Stimulated activated CD4-positive, alpha-beta T cell treated with anti-CD3 and anti-CD28 coated beads, Interleukin-12 subunit alpha, Interleukin-12 subunit beta, amount 100 ng/mL, for 4 hours (primary cell): ENCODE results near the gene CMTM4.
A peak's percentile ranks its signal among the peaks of the same experiment; 100 is the strongest.
"Not testable (repeated sequence)": the region's sequence is repeated elsewhere in the genome, so short reads cannot be mapped to it uniquely, and the experiment has no call there.

Source experiments
- DNase-seq: peaks from one replicate; pipeline ENCODE4 v3.0.0-alpha.2; 2020

Gene CMTM4

GRCh38 chr16:66703406-66704215 is 7.1 kb upstream of the CMTM4 start:
- DNase-seq = no peak

DNA sequence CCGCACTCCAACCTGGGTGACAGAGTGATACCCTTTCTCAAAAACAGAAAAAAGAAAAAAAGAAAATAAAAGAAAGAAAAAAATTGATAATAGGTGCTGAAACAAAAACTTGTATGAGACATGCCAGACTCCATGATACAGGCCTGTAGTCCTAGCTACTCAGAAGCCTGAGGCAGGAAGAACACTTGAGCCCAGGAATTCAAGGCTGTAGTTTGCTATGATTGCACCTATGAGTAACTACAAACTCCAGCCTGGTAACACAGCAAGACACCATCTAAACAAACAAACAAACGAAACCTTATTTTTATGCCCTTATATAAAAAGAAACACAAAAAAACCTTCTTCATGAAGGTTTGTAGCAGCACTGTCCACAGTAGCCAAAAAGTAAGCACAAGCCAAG is 5.0 kb upstream of the CMTM4 start:
- no peak for DNase-seq

GRCh38 chr16:66701026-66701425 is 4.5 kb upstream of the CMTM4 start:
- no peak for DNase-seq

- no peak for DNase-seq
These were observed 3.4 kb upstream of the CMTM4 start for GRCh38 chr16:66699898-66700297.

GRCh38 chr16:66698046-66698445 is 1.5 kb upstream of the CMTM4 start:
- DNase-seq = no peak

DNA sequence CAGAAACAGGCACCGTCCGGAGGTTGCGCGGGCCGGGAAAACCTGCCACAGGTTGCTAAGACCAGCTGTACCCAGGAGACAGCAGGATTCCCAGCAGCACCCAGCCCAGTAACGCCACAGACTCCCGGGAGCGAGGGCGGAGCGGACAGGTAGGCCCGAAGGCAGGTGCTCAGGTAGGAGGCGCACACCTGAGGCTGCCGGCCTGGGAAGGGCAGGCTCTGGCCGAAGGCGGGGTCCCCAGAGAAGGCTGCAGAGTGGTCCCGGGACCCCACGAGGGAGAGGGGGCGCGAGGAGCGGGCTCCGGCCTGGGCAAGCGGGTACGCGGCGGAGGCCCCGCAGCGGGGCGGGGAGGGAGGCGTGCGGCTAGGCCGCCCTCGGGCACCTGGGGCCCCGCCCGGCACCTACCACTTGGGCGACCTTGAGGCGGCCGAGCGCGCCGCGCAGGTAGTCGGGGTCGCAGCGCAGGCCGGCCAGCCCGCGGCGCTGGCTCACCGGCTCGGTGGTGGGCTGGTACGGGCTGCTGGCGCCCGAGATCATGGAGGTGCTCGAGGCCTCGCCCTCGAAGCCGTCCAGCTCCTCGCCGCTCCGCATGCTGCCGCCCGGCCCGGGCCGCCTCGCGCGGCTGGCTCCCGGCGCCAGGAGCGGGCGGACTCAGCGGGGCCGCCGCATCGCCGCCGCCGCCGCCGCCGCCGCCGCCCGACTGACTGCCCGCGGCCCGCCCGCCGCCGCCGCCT is 441 bp downstream of the CMTM4 start:
- DNase-seq = peak; percentile 8

GRCh38 chr16:66695471-66695934 is 1.0 kb downstream of the CMTM4 start:
- DNase-seq = no peak

- DNase-seq = no peak
These were observed 3.4 kb downstream of the CMTM4 start for GRCh38 chr16:66693149-66693548.

GRCh38 chr16:66692341-66692740 is 4.2 kb downstream of the CMTM4 start:
- DNase-seq = no peak

GRCh38 chr16:66691234-66691633 is 5.3 kb downstream of the CMTM4 start:
- no peak for DNase-seq

DNA sequence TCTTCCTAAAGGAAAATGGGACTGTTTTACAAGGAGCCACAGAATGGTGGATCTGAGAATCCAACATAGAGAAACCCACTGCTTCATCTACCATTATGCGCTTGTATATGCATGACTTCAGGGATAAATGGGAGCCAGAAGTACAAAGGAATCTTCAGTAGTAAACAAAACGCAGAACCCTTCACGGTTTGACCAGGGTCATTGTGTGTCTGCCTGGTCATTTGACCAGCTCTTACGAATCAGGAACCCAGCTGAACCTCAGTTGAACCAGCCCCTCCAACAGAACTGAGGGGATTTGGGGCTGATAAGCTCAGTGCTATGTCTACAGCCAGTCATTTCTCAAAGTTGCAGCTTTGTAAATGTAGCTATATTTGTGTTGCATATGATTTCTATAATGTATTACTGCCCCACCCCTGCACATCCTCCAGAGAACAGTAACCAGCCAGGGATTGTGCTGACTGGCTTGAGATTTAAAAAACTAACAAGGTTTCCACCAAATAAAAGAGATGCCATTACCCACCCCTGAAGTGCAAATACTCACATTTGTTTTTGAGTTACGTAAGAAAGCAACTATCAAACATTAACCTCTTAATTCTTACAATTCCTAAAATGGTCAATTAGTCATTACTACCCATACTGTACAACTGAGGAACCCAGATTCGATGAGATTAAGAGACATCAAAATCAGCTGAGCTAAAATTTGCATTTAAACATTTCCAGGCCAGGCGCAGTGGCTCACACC is 6.3 kb downstream of the CMTM4 start:
- DNase-seq = no peak

- DNase-seq = no peak
These were observed 7.3 kb downstream of the CMTM4 start for GRCh38 chr16:66689282-66689681.

GRCh38 chr16:66687906-66688625 is 8.5 kb downstream of the CMTM4 start:
- DNase-seq = no peak

DNA sequence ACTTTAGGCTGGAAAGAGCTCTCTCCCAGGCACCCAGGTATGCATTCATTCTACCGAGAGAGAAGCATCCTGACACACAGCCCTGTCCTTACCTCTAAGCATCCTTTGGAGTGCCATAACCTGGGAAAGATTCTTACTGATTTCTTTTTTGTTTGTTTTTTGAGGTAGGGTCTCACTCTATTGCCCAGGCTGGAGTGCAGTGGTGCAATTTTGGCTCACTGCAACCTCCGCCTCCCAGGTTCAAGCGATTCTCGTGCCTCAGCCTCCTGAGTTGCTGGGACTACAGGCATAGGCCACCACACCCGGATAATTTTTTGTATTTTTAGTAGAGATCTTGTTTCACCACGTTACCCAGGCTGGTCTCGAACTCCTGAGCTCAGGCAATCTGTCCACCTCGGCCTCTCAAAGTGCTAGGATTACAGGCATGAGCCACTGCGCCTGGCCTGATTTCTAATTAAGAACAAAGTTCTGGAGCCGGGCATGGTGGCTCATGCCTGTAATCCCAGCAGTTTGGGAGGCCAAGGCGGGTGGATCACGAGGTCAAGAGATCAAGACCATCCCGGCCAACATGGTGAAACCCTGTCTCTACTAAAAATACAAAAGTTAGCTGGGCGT is 10.9 kb downstream of the CMTM4 start:
- not testable (repeated sequence) for DNase-seq

DNA sequence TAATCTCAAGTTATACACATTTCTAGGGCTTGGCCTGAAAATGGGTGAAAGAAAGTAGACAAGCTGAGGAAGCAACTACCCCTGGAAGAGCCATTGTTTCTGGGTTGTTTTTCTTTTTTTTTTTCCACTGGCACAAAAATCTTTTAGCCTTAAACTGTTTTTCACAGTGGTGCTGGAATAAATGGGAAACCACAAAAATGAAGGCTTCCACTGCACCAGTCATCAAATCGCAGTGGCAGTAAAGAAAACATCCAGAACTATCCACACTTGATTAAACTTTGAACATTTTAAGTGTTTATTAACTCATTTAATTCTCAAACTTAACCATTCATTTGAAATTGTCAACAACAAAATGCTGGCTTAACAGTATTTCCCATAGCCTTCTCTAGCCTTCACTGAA is 14.3 kb downstream of the CMTM4 start:
- no peak for DNase-seq

- no peak for DNase-seq
These were observed 14.9 kb downstream of the CMTM4 start for GRCh38 chr16:66681676-66682075.

GRCh38 chr16:66678337-66678736 is 18.2 kb downstream of the CMTM4 start:
- DNase-seq = no peak

- DNase-seq = no peak
These were observed 18.7 kb downstream of the CMTM4 start for GRCh38 chr16:66677836-66678235.

DNA sequence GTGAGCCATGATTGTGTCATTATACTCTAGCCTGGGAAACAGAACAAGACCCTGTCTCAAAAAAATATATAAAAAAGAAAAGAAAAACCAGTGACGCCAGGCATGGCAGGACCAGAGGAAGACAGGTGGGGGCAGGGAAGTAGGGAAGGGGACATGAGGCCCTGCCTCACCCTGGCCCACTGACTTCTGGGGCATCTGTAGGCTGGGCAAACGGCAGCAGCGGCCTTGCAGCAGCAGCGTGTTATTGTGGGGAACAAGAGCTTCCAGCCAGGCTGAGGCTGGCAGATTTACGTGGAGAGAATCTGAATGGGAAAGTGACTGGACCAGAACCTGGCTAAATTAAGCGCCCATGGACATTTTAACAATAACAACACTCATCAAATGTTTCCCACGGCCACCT is 19.4 kb downstream of the CMTM4 start:
- DNase-seq = no peak

DNA sequence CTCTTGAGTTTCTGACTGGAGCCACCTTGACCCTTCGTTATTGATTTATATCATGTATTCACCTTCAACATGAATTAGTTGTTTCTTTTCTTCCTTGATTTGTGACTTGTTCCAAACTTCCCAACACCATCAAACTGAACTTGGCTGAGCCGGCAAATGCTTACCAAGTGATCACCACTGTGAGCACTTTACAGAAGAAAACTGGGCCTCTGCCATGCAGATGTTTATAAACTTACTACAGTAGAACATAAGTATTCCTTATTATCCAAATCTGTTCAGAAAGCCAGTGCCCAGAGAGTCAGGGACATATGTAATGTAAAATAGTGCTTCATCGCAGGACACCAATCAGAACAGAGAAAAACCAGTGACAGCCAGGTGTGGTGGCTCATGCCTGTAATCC is 19.9 kb downstream of the CMTM4 start:
- no peak for DNase-seq

- DNase-seq = no peak
These were observed 22.9 kb downstream of the CMTM4 start for GRCh38 chr16:66673691-66674090.

- DNase-seq = no peak
These were observed 25.7 kb downstream of the CMTM4 start for GRCh38 chr16:66670691-66671388.
